PC-9 (cell line): ENCODE results near the gene SUZ12. TPM values are rescaled to one million over a fixed set of nuclear protein-coding genes. Genes with fewer than 3 reads are reported as not detected.
"Not testable (repeated sequence)": the region's sequence is repeated elsewhere in the genome, so short reads cannot be mapped to it uniquely, and the experiment has no call there.

ENCODE experiments used
- BruUV-seq: library from RNA; stranded (reverse); fragments of 400-500 nt; replicated peaks from 2 replicates; lab custom pipeline; 2021; lab: Mats Ljungman, UMichigan
- CTCF ChIA-PET: fragments of 300-600 bp; sonication (Branson Sonifier 250); formaldehyde crosslinking; loops from one replicate; lab custom pipeline; 2022; ENCODE audit warnings: antibody characterized with exemption; lab: Charles Lee
- POLR2A ChIA-PET: fragments of 300-600 bp; sonication (Branson Sonifier 250); formaldehyde crosslinking; loops from one replicate; lab custom pipeline; 2022; ENCODE audit warnings: antibody characterized with exemption; ENCODE audit not compliant: unreplicated experiment; lab: Charles Lee
- DNase-seq, 2 experiments: peaks; one replicate each; pipeline versions ENCODE4 v3.0.0 to v3.0.0-alpha.2; 2015 to 2022; ENCODE audit warnings: mixed read lengths in 1 of 2
- H2AFZ ChIP-seq: fragments of 200-600 bp; sonication (generic); 2 replicates; pipeline ENCODE4 v1.8.1; 2017; ENCODE audit warnings: antibody characterized with exemption
- H3F3A ChIP-seq: fragments of 200-600 bp; sonication (generic); 2 replicates; pipeline ENCODE4 v1.8.1; 2017; ENCODE audit warnings: antibody characterized with exemption, mild to moderate bottlenecking, low read depth; ENCODE audit not compliant: insufficient read depth
- H3K27ac ChIP-seq: fragments of 200-600 bp; sonication (generic); 2 replicates; pipeline ENCODE4 v1.6.1; 2016; ENCODE audit warnings: mixed run types
- H3K27me3 ChIP-seq: fragments of 200-600 bp; sonication (generic); 2 replicates; pipeline ENCODE4 v1.6.1; 2016; ENCODE audit warnings: low read depth, mixed run types; ENCODE audit not compliant: insufficient read depth
- H3K36me3 ChIP-seq: fragments of 200-600 bp; sonication (generic); 2 replicates; pipeline ENCODE4 v1.6.1; 2016; ENCODE audit warnings: low read depth, mixed run types
- H3K4me1 ChIP-seq: fragments of 200-600 bp; sonication (generic); replicated peaks from 2 replicates; pipeline ENCODE4 v1.6.1; 2016; ENCODE audit warnings: mixed run types; ENCODE audit not compliant: insufficient read depth
- H3K4me2 ChIP-seq: fragments of 200-600 bp; sonication (generic); 2 replicates; pipeline ENCODE4 v1.6.1; 2017; ENCODE audit warnings: mixed run types
- H3K4me3 ChIP-seq: fragments of 200-600 bp; sonication (generic); 2 replicates; pipeline ENCODE4 v1.6.1; 2016; ENCODE audit warnings: mixed run types
- H3K79me2 ChIP-seq: fragments of 200-600 bp; sonication (generic); 2 replicates; pipeline ENCODE4 v1.6.1; 2017; ENCODE audit warnings: low read depth, mixed run types
- H3K9me2 ChIP-seq: fragments of 200-600 bp; sonication (generic); 2 replicates; pipeline ENCODE4 v1.8.1; 2017; ENCODE audit warnings: mild to moderate bottlenecking; ENCODE audit not compliant: insufficient read depth
- H3K9me3 ChIP-seq: fragments of 200-600 bp; sonication (generic); 2 replicates; pipeline ENCODE4 v1.8.1; 2016; ENCODE audit warnings: low read depth; ENCODE audit not compliant: insufficient read depth
- H4K20me1 ChIP-seq: fragments of 200-600 bp; sonication (generic); 2 replicates; pipeline ENCODE4 v1.8.1; 2017; ENCODE audit not compliant: insufficient read depth
- CTCF ChIP-seq: fragments of 200-600 bp; sonication (generic); conservative IDR thresholded peaks from 2 replicates; pipeline ENCODE4 v1.6.1; 2017; ENCODE audit warnings: mixed run types, antibody characterized with exemption, mild to moderate bottlenecking, moderate library complexity
- EZH2 ChIP-seq: fragments of 200-600 bp; sonication (generic); IDR thresholded peaks from 2 replicates; pipeline ENCODE4 v1.8.0; 2017; ENCODE audit warnings: antibody characterized with exemption, low read depth
- intact Hi-C: fragments of 100-400 bp; cut with micrococcal nuclease; formaldehyde crosslinking; loops from one replicate; pipeline ENCODE4 v1.10.0; 2022; ENCODE audit not compliant: unreplicated experiment
- total RNA-seq: library from RNA; stranded (reverse); gene quantifications from 2 replicates; pipeline ENCODE4 v1.2.3, GENCODE V29; 2021

Gene SUZ12
- total RNA-seq, 1 experiment from 2014 or later: 27.0 TPM

- ChIA-PET CTCF (interaction anchor here (0.6 to 0.7 kb wide), 2 partner anchors 12 to 505 kb away, joined by 3 to 6 read pairs; no protein-coding TSS in a partner anchor), POLR2A (no interaction called here)
- Histone ChIP-seq H2AFZ (no peak overlapping the region), H3F3A (no peaks in the 10 kb centered on the region), H3K27me3 (no peaks in the 10 kb centered on the region), H3K36me3 (no peaks in the 10 kb centered on the region), H3K4me3 (no peak overlapping the region), H4K20me1 (no peaks in the 10 kb centered on the region), H3K4me1 (no peaks in the 10 kb centered on the region), H3K79me2 (no peaks in the 10 kb centered on the region), H3K9me2 (no peaks in the 10 kb centered on the region), H3K4me2 (no peak overlapping the region), H3K27ac (no peak overlapping the region), H3K9me3 (no peaks in the 10 kb centered on the region)
- no TSS peak for BruUV-seq
- TF ChIP-seq EZH2: no peak
- TF ChIP-seq CTCF: no peak
- DNase-seq: no peak
- intact Hi-C loops: no loop called here
Observed at GRCh38 chr17:31926100-31926729, 10.6 kb upstream of the SUZ12 start.

- BruUV-seq: no TSS peak
- H3K4me2 ChIP-seq: no peak overlapping the region
- no peak overlapping the region for H3K27ac ChIP-seq
- no peak for TF ChIP-seq EZH2
- no peak for TF ChIP-seq CTCF
- ChIA-PET CTCF (no interaction called here), POLR2A (no interaction called here)
- no peaks in the 10 kb centered on the region for H3K79me2 ChIP-seq
- no peak for DNase-seq
- H3K4me3 ChIP-seq: no peak overlapping the region
- no peaks in the 10 kb centered on the region for H3K4me1 ChIP-seq
- H3K36me3 ChIP-seq: no peaks in the 10 kb centered on the region
- no peaks in the 10 kb centered on the region for H4K20me1 ChIP-seq
- H3F3A ChIP-seq: no peaks in the 10 kb centered on the region; the same call in 1 of the 2 replicates
- intact Hi-C loops: no loop called here
- H3K27me3 ChIP-seq: no peaks in the 10 kb centered on the region
- H3K9me3 ChIP-seq: no peaks in the 10 kb centered on the region
- no peak overlapping the region for H2AFZ ChIP-seq
- no peaks in the 10 kb centered on the region; the same call in 1 of the 2 replicates for H3K9me2 ChIP-seq
Observed at GRCh38 chr17:31931756-31932155, 5.1 kb upstream of the SUZ12 start.

GRCh38 chr17:31935512-31935911 lies 1.3 kb upstream of the SUZ12 start:
- ChIA-PET CTCF (no interaction called here), POLR2A (no interaction called here)

GRCh38 chr17:31937926-31938641 lies 1.3 kb downstream of the SUZ12 start:
- peaks cover 12% of the 10 kb centered on the region for H3K36me3 ChIP-seq
- DNase-seq, intact Hi-C loops, CTCF ChIA-PET, H3K9me3 ChIP-seq, H3K9me2 ChIP-seq, BruUV-seq, H3K27ac ChIP-seq, POLR2A ChIA-PET, H2AFZ ChIP-seq, H3F3A ChIP-seq, H3K27me3 ChIP-seq, H3K4me1 ChIP-seq, H4K20me1 ChIP-seq: not testable (repeated sequence)
- H3K4me2 ChIP-seq: peak overlapping the region; percentile 97
- peaks cover 52% of the 10 kb centered on the region for H3K79me2 ChIP-seq
- peak overlapping the region; percentile 63 for H3K4me3 ChIP-seq

More at GRCh38 chr17:31935512-31935911, 1.3 kb upstream of the SUZ12 start:
- Histone ChIP-seq H4K20me1 (peaks cover 8% of the 10 kb centered on the region; the same call in 1 of the 2 replicates), H3K9me3 (no peaks in the 10 kb centered on the region), H3K9me2 (no peaks in the 10 kb centered on the region; the same call in 1 of the 2 replicates), H3K4me2 (no peak overlapping the region), H3F3A (no peaks in the 10 kb centered on the region; the same call in 1 of the 2 replicates), H2AFZ (no peak overlapping the region), H3K4me1 (peaks cover 9% of the 10 kb centered on the region), H3K4me3 (no peak overlapping the region), H3K36me3 (0 out of 2 replicates have a peak, but pooled peaks cover 6% of the 10 kb centered on the region), H3K27me3 (no peaks in the 10 kb centered on the region), H3K79me2 (peaks cover 31% of the 10 kb centered on the region), H3K27ac (no peak overlapping the region)
- no peak for DNase-seq
- intact Hi-C loops: no loop called here
- no TSS peak for BruUV-seq
- TF ChIP-seq EZH2 (no peak), CTCF (no peak)

- H2AFZ ChIP-seq, H3K27ac ChIP-seq, H3K4me3 ChIP-seq, CTCF ChIA-PET, POLR2A ChIA-PET, H3K9me3 ChIP-seq, H3F3A ChIP-seq, BruUV-seq, H3K27me3 ChIP-seq, H3K4me1 ChIP-seq, DNase-seq, H3K9me2 ChIP-seq, H4K20me1 ChIP-seq, H3K4me2 ChIP-seq: not testable (repeated sequence)
- intact Hi-C loops: loop anchor here (10.0 kb wide), 1 partner anchor 53 kb away; no protein-coding TSS in a partner anchor
- peaks cover 59% of the 10 kb centered on the region for H3K79me2 ChIP-seq
- H3K36me3 ChIP-seq: peaks cover 26% of the 10 kb centered on the region
Observed at GRCh38 chr17:31941916-31942315, 5.1 kb downstream of the SUZ12 start.
